K562 (cell line): ENCODE results near the gene SURF6. TPM values are rescaled to one million over a fixed set of nuclear protein-coding genes. Genes with fewer than 3 reads are reported as not detected.

Source experiments
- ARHGAP35 ChIP-seq: fragments of 450-650 bp; IDR thresholded peaks from 2 replicates; pipeline ENCODE4 v1.6.1; 2018; ENCODE audit not compliant: partially characterized antibody
- CCNT2 ChIP-seq: IDR thresholded peaks from 2 replicates; pipeline ENCODE4 v1.6.1; 2011; ENCODE audit warnings: borderline replicate concordance, low read depth, mild to moderate bottlenecking, moderate library complexity, mixed read lengths, low read length; ENCODE audit not compliant: insufficient read length; ENCODE audit errors: extremely low read depth
- CTCFL ChIP-seq: IDR thresholded peaks from 2 replicates; pipeline ENCODE4 v1.6.1; 2011; ENCODE audit warnings: borderline replicate concordance, low read depth, mild to moderate bottlenecking, moderate library complexity, low read length; ENCODE audit not compliant: insufficient read depth, poor library complexity, severe bottlenecking
- GMEB1 ChIP-seq: fragments of 250-450 bp; sonication (Bioruptor Pico); IDR thresholded peaks from 2 replicates; pipeline ENCODE4 v1.4.0; 2020; ENCODE audit warnings: mild to moderate bottlenecking
- MAFG ChIP-seq: fragments of 450-650 bp; conservative IDR thresholded peaks from 2 replicates; pipeline ENCODE4 v1.6.1; 2016; ENCODE audit warnings: missing genetic modification characterization, missing compliant biosample characterization
- MTA3 ChIP-seq: fragments of 450-650 bp; formaldehyde crosslinking; IDR thresholded peaks from 2 replicates; pipeline ENCODE4 v1.6.1; 2017; ENCODE audit warnings: mild to moderate bottlenecking, borderline replicate concordance
- SAP30 ChIP-seq: fragments of 200-600 bp; sonication (generic); IDR thresholded peaks from 2 replicates; pipeline ENCODE4 v1.6.1; 2012; ENCODE audit warnings: borderline replicate concordance, low read depth, mild to moderate bottlenecking, moderate library complexity, low read length, control low read depth, inconsistent platforms; ENCODE audit not compliant: insufficient read depth, poor library complexity, severe bottlenecking
- SRSF9 ChIP-seq: fragments of 200-400 bp; formaldehyde crosslinking; IDR thresholded peaks from 2 replicates; pipeline ENCODE4 v1.6.1; 2017; ENCODE audit warnings: low read depth, low read length, borderline replicate concordance
- TAF15 ChIP-seq: fragments of 200-400 bp; formaldehyde crosslinking; IDR thresholded peaks from 2 replicates; pipeline ENCODE4 v1.6.1; 2017; ENCODE audit warnings: mild to moderate bottlenecking, low read depth, low read length, moderate library complexity
- TEAD2 ChIP-seq: fragments of 450-650 bp; IDR thresholded peaks from 2 replicates; pipeline ENCODE4 v1.6.1; 2016; ENCODE audit warnings: missing genetic modification characterization, control low read depth, missing compliant biosample characterization
- TOE1 ChIP-seq, 2 experiments: fragments of 450-650 bp in 1 of 2; sonication (generic) in 1 of 2; formaldehyde crosslinking in 1 of 2; IDR thresholded peaks; 2 replicates each; pipeline versions ENCODE4 v1.7.1 to v1.8.0; 2016 to 2022; ENCODE audit warnings: borderline replicate concordance in 2 of 2, mild to moderate bottlenecking in 2 of 2, antibody characterized with exemption in 1 of 2, inconsistent platforms in 1 of 2, low read depth in 1 of 2, missing genetic modification reagents in 1 of 2, moderate library complexity in 1 of 2
- ZBTB34 ChIP-seq: fragments of 250-450 bp; sonication (Bioruptor Pico); IDR thresholded peaks from 2 replicates; pipeline ENCODE4 v1.8.0; 2021; ENCODE audit warnings: mild to moderate bottlenecking, moderate library complexity
- ZNF274 ChIP-seq: IDR thresholded peaks from 2 replicates; pipeline ENCODE4 v1.6.1; 2011; ENCODE audit warnings: low read depth, mild to moderate bottlenecking, low read length, moderate library complexity, borderline replicate concordance
- ZNF398 ChIP-seq: fragments of 250-450 bp; sonication (Bioruptor Pico); IDR thresholded peaks from 2 replicates; pipeline ENCODE4 v1.8.0; 2021; ENCODE audit warnings: moderate library complexity, mild to moderate bottlenecking, inconsistent platforms
- ZNF561 ChIP-seq: fragments of 450-650 bp; formaldehyde crosslinking; conservative IDR thresholded peaks from 2 replicates; pipeline ENCODE4 v1.4.0; 2020; ENCODE audit warnings: mild to moderate bottlenecking, moderate library complexity
- ZNF586 ChIP-seq: fragments of 450-650 bp; formaldehyde crosslinking; conservative IDR thresholded peaks from 2 replicates; pipeline ENCODE4 v1.4.0; 2020; ENCODE audit warnings: mild to moderate bottlenecking, moderate library complexity
- polyA plus RNA-seq, 8 experiments: library from polyadenylated mRNA; depleted of rRNA in 4 of 8; stranded (reverse) in 5 of 8; unstranded in 3 of 8; fragments of >200 nt; fragmentation: Nextera tagmentation in 2 of 8; fragmentation: Illumina TruSeq in 1 of 8; extraction: Ambion mirVana in 2 of 8; extraction: Trizol in 1 of 8; gene quantifications; 2 replicates each; pipeline versions ENCODE4 v1.2.1 to v1.2.3, GENCODE V29; 2011 to 2014; ENCODE audit warnings: inconsistent platforms in 1 of 8, missing spikeins in 1 of 8
- total RNA-seq, 7 experiments: library from RNA; depleted of rRNA in 6 of 7; stranded (reverse); fragments of >200 nt in 6 of 7; fragmentation: Illumina TruSeq in 2 of 7; extraction: Trizol in 2 of 7; gene quantifications; 2 replicates each; pipeline versions ENCODE4 v1.2.1 to v1.2.3, GENCODE V29; 2011 to 2021; ENCODE audit warnings: low replicate concordance in 1 of 7

Gene SURF6
- total and polyA plus RNA-seq, 9 of the 15 experiments (the other 6 are each of a cell fraction or from before 2014, with no cell fraction given) = 1.4 to 68.3 (median 14.7) TPM

- TF ChIP-seq CTCFL (peak; percentile 35), TAF15 (no peak), MAFG (tag) (no peak), SAP30 (no peak), MTA3 (peak; percentile 76), ZNF398 (CRISPR knock-in tag) (no peak), SRSF9 (no peak), ZNF274 (no peak), ARHGAP35 (no peak), CCNT2 (peak; percentile 84), ZNF586 (no peak), TOE1 (IDR thresholded peaks at IDR 0.05; ENCODE audit: borderline replicate concordance) (peak; percentile 84; the same call in 1 of the 2 replicates), TOE1 (CRISPR knock-in tag; IDR thresholded peaks at IDR 0.05; ENCODE audit: borderline replicate concordance, low read depth) (no peak), GMEB1 (peak; percentile 92), ZBTB34 (CRISPR knock-in tag) (no peak), TEAD2 (tag) (no peak), ZNF561 (CRISPR knock-in tag) (no peak)
These were observed 40.0 kb upstream of the SURF6 start, which contains the start of the genes STKLD1 and SURF4 (continued) for GRCh38 chr9:133375724-133376654.
